COLO829 (cell line): ENCODE measurements around the gene CSTPP1.
"Not testable (repeated sequence)": the region's sequence is repeated elsewhere in the genome, so short reads cannot be mapped to it uniquely, and the experiment has no call there.

ENCODE experiments used
- DNase-seq: peaks from one replicate; pipeline ENCODE4 v3.0.0; 2012; ENCODE audit warnings: low spot score

The CSTPP1 gene

DNA sequence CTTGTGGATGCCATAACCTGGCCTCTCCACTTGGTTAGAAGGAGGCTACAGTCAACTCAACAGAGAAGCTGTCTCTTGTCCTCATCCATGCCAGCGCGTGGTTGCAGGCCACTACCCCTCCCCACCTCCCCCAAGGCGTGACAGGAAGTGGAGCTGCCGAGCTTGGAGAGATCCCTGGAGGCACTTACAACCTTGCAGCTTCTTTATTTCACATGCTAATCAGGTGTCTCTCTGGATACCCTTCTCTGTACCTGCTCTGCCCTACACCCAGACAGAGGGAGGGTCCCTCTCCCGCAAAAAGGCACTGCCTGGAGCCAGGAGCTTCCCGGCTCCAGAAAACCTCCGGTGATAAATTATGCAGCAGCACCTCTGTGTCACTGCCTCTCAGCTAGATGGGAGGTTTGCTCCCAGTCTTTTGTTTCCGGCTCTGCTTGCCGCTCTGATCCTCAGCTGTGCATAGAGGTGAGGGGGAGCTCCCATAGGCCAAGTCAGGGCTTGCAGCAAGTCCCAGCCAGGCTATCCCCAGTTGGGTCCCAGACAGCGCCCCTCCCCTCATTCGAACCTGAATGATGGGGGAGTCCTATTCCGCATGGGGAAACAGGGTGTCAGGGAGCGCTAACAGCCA lies 23.9 kb upstream of the CSTPP1 start:
- no peak for DNase-seq

DNA sequence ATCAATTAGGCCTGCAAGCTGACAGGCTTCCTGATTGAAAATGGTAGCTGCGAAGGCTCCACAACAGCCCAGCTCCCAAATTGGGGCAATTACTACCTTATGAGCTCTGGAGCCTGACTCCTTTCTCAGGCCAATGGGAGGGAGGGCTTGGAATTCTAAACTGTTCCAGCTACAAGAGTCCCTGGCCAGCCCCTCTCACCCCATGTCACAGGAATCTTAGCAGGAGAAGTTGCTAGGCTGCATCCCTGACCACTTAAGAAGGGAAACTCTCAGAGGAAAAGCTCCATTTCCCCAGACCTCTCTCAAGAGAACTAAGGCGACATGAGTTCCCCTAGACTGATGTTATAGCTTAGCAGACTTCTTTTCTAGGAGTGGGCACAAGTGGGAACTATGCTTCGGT lies 23.1 kb upstream of the CSTPP1 start:
- no peak for DNase-seq

DNA sequence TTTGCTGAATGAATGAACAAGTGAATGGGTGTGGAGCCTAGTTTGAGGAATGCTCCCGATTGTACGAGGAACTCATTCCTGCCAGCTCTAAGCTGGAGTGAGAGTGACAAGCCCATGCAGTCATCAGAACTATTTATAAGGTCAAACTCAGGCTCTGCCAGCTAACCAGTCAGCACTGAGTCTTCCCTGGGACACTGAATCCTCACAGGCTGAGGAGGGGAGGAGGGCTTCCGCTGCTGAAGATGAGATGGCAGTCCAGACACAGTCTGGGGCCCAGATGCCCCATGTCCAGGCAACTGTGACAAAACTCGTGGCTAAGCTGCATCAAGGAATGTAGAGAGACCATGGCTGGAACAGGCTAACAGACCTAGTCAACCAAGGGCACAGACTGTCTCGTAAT lies 22.2 kb upstream of the CSTPP1 start:
- no peak for DNase-seq

DNA sequence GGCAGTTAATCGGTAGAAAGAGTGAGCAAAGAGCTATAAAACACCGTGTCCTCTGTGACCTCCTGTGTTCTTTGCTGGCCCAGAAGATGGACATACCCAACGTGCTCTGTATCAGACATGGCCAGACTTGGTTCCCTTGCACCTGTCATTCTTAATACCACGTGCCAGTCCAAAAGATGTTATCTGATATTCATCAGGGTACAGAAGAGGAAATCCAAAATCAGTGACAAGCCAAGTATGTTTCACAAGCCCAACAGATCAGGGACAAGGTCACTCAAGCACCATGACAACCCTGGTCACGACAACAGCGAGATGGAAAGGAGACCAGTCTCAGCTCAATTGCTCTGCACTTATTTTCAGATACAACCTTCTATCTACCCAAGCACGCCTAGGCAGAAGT lies 21.7 kb upstream of the CSTPP1 start:
- DNase-seq = no peak

DNA sequence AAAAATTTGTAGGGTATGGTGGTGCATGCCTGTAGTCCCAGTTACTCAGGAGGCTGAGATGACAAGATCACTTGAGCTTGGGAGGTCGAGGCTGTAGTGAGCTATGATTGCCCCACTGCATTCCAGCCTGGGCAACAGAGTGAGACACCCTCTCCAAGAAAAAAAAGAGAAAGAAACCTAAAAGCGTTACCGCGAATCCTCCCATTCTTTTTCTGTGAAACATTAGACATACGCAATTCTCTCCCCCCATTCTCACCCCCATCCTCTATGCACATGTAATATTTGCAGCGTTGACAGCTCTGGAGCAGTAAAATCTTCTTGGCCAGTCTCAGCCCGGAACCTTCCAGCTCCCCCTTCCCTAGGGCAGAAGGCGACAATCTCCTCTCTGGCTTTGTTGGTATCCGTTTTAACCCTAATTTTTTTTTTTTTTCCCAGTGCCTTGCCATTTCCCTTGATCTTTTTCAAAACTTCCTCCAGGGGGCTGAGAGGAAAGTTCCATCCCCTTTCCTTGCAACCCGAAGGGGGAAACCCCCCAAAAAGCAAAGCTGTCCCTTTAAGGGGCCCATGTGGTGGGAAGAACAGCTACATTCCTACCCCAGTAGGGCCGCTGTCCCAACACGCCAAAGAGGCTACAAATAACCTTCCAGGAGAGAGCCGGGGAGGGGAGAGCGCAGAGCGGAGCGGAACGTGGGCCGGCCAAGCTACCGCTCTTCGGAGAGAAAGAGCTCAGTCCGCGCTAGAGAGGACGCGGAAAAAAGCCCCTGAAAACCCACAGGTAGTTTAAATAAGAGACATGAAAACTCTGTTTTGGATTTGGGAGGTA lies 20.1 kb upstream of the CSTPP1 start:
- DNase-seq = peak; percentile 53

DNA sequence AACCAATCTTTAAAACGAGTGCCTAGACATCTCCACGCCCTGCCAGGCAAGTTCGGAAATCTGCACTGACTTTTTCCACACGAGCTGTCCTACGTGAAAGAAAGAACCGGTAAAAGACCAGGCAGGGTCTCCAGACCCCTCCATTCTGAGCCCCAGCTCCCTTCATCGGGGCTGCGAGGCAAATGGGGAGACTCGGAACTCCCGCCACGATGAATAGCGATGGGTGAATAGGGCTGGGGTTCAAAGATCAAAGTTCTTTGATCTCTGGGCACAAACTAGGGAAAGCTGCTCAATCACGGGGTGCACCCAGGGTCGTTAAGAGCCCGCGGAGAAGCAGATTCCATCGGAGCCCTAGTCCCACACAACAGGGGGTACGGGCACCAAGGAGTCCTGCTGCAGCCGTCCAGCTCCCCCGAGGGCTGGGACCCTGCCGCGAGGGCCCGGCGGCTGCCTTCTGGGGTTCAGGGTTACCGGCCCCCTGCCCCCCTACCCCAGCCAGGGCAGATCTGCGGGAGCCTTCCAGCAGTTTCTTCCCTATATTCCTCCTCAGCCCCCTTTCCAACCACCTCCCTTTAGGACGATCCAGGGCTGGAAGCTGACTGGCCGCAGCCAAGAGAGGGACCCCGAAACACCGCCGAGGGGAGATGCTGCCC lies 19.3 kb upstream of the CSTPP1 start:
- no peak for DNase-seq

DNA sequence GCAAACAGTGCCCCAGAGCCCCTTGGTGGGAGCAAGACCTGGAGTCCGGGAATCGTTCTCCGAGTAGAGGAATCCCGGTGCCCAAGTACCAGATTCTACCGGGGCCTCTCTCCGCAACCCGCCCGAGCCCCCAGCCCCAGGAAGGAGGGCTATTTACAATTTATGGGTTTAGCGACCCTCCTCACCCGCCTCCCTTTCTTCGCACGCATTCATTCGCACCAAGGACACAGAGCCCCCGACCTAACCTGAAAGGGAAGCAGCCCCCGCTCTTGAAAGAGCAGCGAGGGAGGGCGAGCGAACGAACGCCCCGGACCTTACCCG lies 18.8 kb upstream of the CSTPP1 start:
- no peak for DNase-seq

DNA sequence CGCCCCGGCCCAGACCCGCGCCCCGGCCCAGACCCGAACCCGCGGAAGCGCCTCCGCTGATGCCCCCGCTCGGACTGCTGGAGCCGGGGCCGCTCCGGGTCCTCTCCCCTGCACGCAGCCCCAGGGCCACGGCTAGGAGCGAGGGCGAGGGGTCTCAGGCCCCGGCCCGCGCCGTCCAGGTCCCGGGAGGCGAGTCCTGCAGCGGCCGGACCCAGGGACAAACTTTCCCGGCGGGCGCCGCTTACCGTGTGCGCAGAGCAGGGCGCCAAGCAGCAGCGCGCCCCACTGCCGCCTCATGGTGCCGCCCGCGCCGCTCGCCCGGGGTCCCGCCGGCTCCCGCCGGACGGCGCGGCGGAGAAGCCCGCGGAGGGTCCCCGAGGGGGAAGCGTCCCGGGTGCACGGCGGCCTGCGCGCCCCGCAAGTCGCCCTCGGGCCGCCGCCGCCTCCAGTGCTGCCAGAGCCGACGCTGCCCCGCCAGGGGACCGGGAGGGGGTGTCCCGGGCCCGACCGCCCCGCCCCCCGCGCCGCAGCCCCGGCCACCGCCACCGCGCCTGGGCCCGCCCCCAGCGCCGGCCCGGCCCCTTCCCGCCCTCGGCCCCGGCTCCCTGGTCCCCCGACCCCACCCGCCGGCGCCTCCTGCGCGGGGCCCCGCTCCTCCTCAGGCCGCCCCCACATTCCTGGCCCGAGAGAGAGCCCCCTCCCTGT lies 18.3 kb upstream of the CSTPP1 start, which contains the start of gene LRP4:
LRP4 (minus strand) TSS at position 468 of the 705 bp plus-strand sequence; CDS start at position 297, 171 bp downstream.
- DNase-seq = no peak

DNA sequence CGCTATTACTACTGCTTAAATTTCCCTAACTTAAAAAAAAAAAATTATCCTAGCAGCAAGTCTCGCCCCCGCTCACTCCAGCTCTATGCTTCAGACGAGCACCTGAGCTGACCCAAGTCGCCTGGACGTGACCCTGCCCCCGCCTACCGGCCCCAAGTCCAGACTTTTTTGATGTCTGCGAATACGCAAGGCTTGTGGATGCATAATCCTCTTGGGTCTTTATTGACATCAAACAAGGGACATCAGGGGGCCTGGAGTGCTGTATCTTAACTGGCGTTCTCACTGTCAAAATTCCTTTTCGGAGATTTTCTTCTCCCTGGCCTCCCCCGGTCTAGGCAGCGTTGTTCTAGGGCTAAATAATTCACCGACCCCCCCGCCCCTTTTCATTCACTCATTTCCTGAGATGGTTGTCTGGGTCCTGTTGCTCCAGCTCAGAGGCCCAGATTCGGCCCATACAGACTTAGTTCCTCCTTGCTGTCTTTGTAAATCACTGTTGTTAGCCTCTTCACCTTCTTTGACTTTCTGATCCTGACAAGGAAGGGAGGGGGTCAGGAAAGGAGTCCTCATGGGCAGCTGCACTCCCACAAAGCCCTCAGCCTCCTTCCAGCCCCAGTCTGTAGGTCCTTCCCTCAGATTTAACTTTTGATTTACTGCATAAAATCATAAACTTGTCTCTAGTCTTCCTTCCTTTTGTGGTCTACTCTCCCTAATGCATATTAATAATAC lies 17.6 kb upstream of the CSTPP1 start:
- no peak for DNase-seq

DNA sequence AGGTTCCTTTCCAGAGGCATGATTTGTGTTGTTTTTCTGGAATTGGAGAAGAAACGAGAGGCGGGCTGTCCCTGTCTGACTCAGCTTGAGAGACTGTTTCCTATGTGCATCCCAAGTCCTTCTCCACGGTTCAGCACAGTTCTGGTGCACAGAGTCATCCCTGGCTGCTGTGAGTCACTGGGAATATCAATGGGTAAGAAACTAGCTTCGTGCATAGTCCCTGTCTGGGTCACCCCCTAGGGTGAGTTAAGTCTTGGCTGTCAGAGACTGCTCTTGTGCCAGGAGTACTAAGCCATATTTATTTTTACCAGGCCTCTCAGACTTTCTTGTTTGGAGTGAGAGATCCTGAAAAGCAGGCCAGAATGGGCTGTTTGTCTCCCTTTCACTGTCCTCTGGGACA lies 15.8 kb upstream of the CSTPP1 start:
- DNase-seq = no peak

DNA sequence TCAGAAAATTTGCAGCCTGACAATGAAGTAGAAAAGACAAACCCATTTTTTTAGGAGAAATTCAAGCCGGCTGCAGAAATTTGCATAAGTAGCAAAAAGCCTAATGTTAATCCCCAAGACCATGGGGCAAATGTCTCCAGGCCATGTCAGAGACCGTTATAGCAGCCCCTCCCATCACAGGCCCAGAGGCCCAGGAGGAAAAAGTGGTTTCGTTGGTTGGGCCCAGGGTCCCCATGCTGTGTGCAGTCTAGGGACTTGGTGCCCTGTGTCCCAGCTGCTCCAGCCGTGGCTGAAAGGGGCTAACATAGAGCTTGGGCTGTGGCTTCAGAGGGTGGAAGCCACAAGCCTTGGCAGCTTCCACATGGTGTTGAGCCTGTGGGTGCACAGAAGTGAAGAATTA lies 8.6 kb upstream of the CSTPP1 start:
- not testable (repeated sequence) for DNase-seq

DNA sequence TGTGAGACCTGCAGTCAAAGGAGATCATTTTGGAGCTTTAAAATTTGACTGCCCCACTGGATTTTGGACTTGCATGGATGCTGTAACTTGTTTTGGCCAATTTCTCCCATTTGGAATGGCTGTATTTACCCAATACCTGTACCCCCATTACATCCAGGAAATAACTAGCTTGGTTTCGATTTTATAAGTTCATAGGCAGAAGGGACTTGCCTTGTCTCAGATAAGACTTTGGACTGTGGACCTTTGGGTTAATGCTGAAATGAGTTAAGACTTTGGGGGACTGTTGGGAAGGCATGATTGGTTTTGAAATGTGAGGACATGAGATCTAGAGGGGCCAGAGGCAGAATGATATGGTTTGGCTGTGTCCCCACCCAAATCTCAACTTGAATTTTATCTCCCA lies 7.9 kb upstream of the CSTPP1 start:
- DNase-seq = not testable (repeated sequence)

DNA sequence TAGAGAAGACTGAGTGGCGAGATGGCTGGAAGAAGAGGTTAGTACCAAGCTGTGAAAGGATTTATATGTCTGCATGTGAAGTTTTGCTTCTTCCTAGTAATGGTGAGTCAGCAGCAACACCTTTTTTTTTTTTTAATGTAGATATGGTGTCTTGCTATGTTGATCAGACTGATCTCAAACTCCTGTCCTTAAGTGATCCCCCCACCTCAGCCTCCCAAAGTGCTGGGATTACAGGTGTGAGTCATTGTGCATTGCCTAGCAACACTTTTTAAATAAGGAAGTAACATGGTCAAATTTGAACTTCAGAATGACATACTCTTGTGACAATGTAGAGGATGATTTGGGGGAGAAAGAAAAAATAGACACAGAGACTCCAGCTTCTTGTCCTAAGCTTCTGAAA lies 6.5 kb upstream of the CSTPP1 start:
- DNase-seq = no peak

DNA sequence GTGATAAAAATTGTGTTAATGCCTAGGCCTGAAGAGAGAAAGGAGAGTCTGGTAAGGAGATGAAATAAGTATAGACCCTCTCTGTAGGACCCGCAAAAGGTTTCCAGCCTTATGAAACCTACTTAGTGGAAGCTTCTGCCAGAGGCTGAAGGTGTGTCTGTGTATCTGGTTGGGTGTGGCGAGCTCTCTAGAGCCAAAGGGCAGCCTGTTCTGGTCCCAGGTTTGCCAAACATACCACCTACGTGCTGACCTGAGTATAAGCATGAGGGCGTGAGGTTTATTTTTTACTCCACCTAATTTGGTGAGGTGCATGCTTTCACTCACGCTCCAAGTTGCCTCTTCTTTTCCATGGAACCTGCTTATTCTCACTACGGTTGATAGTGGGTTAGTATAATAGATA lies 5.6 kb downstream of the CSTPP1 start:
- DNase-seq = no peak

DNA sequence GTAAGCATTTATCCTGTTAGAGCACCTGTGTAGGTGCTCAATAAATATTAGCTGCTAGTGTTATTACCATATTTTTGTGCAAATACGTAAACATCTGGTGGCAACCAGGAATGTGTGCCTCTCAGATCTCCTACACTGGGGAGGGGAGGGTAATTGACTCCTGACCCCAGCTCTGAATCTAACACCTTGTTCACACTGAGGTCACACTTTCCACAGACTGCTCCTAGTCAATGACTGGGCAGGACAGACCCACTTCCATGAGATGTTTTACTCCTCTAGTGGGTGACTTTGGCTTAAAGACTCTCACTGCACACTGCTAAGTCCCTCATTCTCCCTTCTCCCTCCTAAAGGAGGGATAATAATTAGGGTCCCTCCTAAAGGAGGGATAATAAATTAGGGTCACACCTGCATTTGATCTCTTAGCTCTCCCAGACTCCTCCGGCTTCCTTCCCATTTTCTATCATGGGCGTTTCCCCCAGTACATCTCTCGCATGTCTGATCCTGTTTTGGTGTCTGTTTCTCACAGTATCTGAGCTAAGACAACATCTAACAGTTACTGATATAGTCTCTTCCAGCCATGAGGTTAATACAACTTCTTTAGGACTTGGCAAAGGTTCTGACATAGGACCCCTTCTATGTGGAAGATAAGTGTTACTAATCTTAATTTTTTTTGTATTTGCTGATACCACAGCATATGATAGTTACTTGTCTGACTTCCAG lies 8.0 kb downstream of the CSTPP1 start:
- DNase-seq = no peak

DNA sequence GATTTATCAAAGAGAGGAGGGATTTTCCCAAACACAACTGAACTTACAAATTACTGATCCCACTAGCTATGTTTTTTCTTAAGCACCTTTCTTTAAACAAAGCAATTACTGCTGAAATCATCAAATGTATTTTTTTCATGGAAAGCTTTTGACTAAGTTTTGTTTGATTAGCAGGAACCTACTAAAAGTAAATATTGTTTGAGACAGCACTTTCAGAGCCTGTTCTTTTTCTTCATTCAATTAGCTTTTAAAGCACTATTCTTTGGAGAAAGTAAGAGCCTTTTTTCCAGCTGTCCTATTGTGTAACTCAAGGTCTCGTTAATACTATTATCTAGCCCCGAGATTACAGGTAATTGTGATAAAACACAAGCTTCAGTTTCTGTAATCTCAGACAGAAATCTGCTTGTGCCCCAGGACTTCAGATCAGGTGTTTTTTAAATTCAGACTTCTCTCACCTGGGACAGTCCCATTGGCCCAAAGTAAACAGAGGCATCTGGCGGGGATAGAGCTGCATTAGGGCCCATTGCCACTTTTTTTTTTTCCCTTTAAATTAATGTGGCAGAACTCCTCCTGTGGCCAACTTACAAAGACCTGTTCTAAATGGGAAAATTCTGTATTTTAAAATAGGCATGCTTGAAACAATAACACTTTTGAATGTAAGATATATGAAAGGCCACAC lies 11.0 kb downstream of the CSTPP1 start:
- DNase-seq = no peak

DNA sequence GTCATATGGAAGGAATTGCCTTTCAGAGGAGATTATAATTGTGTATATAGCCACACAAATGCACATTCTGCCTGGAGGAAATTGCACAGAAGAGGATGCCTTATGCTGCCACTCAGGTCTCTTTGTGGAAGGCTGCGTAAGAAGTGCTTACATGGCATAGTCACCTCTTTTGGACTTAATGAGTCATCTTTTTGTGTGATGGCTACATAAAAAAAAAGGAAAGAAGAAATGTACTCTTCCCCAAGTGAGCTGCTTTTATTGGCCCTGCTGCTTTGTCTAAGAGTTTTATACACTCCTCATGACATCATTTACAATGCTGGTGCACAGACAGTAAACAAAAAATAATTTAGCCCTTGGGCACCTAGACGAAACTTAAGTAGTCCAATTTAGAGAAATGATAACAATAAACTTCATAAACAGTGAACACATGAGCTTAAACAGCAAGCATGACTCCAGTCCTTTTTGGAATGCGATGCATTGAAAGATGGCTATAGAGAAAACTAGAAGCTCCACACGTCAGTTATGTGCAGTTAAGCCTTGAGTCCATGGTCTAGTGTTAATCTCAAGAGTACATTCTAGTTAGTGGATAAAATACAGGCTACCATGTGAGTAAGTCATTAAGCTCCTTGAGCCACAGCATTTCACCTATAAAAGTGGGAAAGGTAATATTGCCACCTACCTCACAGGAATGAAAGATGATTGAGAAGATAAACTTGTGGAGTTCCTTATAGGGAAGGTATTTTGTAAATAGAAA lies 12.0 kb downstream of the CSTPP1 start:
- peak; percentile 70 for DNase-seq

DNA sequence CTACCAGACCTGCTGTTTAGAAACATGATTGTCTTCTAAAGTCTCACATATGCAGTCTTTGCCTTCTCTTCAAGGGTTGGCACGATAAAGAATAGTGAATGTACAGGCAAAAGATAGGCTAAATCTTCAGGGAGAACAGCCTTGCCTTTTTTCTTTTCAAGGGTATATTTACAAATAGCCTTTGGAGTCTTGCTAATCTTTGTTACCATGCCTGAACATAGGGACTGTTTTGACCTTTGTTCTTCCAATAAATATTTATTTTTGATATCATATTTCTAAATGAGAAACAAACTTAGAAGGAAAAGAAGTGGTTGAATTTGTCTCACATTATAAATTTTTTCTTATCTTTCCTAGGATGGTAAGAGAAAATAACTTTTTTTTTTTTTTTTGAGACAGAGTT lies 12.7 kb downstream of the CSTPP1 start:
- DNase-seq = no peak

DNA sequence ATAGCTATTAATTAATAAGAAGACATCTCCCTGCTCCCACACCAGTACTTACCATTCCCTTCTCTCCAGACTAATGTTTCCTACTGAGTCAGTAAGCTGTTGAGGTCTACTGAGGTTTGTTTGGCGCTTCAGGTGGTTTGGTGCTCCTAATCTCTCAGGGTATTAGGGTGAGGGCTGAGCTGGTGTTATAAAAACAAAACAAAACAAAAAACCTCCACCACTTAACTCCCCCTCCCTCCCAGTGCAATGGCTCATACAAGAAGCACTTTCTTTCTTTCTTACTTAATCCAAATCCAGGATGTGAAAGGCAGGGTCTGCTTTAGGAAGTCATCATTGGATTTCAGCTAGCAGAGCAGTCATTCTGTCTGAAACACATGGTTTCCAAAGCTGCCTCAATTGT lies 15.3 kb downstream of the CSTPP1 start:
- DNase-seq = no peak

DNA sequence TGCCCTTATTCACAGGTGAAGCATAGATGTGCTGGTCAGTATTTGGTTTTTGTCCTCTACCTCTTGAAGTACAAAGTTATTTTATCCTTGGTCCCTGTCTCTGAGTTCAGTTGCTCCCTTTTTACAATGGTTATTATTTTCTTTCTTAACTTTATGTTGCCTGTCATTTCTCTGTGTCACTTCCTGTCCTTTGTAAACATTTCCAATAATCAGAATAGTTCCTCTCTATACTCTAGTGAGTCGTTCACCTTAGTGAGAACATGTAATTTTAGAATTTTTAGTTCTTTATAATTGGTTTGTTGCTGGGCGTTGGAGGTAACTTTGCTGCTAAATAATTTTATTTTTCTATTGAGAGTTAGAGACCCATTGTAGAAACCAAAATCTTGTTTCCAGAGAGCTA lies 16.0 kb downstream of the CSTPP1 start:
- DNase-seq = no peak
